ENCODE results near the gene ALDH16A1. TPM values are rescaled to one million over a fixed set of nuclear protein-coding genes. Genes with fewer than 3 reads are reported as not detected.

Gene ALDH16A1
- total RNA-seq, 1 experiment from 2014 or later, result 51.7 TPM

GRCh38 chr19:49474542-49474924 is 21.5 kb downstream of the ALDH16A1 start:
- peak overlapping the region; percentile 34 to 54; a peak in 2 of 5 replicates for H3K4me3 Mint-ChIP-seq
- no CpG with 5 or more reads among the region's 11 CpGs for WGBS (ENCODE audit: extremely low coverage, insufficient read length, low lambda C conversion rate)

More at GRCh38 chr19:49474542-49474924, 21.5 kb downstream of the ALDH16A1 start:
- no peak overlapping the region for H4K91ac ChIP-seq (ENCODE audit: insufficient read length, low read depth, low read length)
- no peak overlapping the region for H3K4ac ChIP-seq (ENCODE audit: low read depth, low read length)
- Mint-ChIP-seq H3K4me1 (peaks cover 11 to 24% of the 10 kb centered on the region in 2 experiments), H3K27ac (no peak overlapping the region), H3K27me3 (ENCODE audit: low read depth) (peaks cover 19% of the 10 kb centered on the region), H3K36me3 (ENCODE audit: insufficient read depth in 1 of 3, low read depth in 3 of 3) (peaks cover 1 to 13% (median 11%) of the 10 kb centered on the region in 3 experiments; a peak in 3 of 7 replicates), H3K9me3 (peaks cover 0 to 2% of the 10 kb centered on the region in 2 experiments; a peak in 1 of 5 replicates)
- H2BK12ac ChIP-seq (ENCODE audit: insufficient read length, low read depth, low read length), result no peak overlapping the region
- no peak overlapping the region for H3K9ac ChIP-seq (ENCODE audit: extremely low read depth, insufficient read length, low read length)
- H2BK120ac ChIP-seq (ENCODE audit: low read depth, low read length, poor library complexity, severe bottlenecking), result no peak overlapping the region
- H2BK5ac ChIP-seq (ENCODE audit: insufficient read length, low read length), result no peak overlapping the region
- no peak overlapping the region for H2BK20ac ChIP-seq (ENCODE audit: low read depth, low read length, poor library complexity, severe bottlenecking)
- H3K79me2 ChIP-seq (ENCODE audit: insufficient read depth, low read length), result no peaks in the 10 kb centered on the region
- H4K20me1 ChIP-seq (ENCODE audit: control insufficient read depth, insufficient read depth, insufficient read length), result no peaks in the 10 kb centered on the region
- H4K8ac ChIP-seq (replicated peaks; ENCODE audit: insufficient read length, low read depth, low read length), result no peak overlapping the region
- H3K18ac ChIP-seq (ENCODE audit: insufficient read length, low read depth, low read length), result no peak overlapping the region
- no peak overlapping the region for H3T11ph ChIP-seq (ENCODE audit: low read length)
- no peaks in the 10 kb centered on the region for H3K23me2 ChIP-seq (ENCODE audit: insufficient read length, low read depth, low read length, poor library complexity, severe bottlenecking)
- no peak for DNase-seq
- no peak overlapping the region for H3K56ac ChIP-seq (ENCODE audit: insufficient read length, low read depth, low read length)
- no peak overlapping the region for H2AFZ ChIP-seq (ENCODE audit: low read length)
- no peaks in the 10 kb centered on the region for H3K79me1 ChIP-seq (ENCODE audit: insufficient read depth, low read depth, low read length, poor library complexity, severe bottlenecking)
- H3K14ac ChIP-seq (ENCODE audit: insufficient read depth, low read length), result no peak overlapping the region
- H3K27ac ChIP-seq (ENCODE audit: insufficient read length, low read depth, low read length), result no peak overlapping the region
- no peak overlapping the region for H3K23ac ChIP-seq (ENCODE audit: insufficient read length, low read depth, low read length)
- no peak overlapping the region for H2BK15ac ChIP-seq (ENCODE audit: low read depth, low read length)
- H2AK5ac ChIP-seq (ENCODE audit: insufficient read length, low read length), result no peak overlapping the region
- TF ChIP-seq CTCF (conservative IDR thresholded peaks at IDR 0.05), result no peak
- H3K4me2 ChIP-seq (ENCODE audit: insufficient read depth, insufficient read length, low read length), result peak overlapping the region; percentile 37
- no peak overlapping the region for H4K5ac ChIP-seq (ENCODE audit: insufficient read length, low read depth, low read length)
- H3K9me3 ChIP-seq (ENCODE audit: control insufficient read depth, low read depth, low read length), result no peaks in the 10 kb centered on the region
- no peaks in the 10 kb centered on the region; the same call in 1 of the 2 replicates for H3K27me3 ChIP-seq (ENCODE audit: insufficient read depth, low read length)
- peaks cover 3% of the 10 kb centered on the region; the same call in 1 of the 2 replicates for H3K4me1 ChIP-seq (ENCODE audit: insufficient read depth, low read length)

Measured in H9 (cell line).